GM21723 (cell line): Measurements from ENCODE around the gene RTL9.
"Not testable (repeated sequence)": the region's sequence is repeated elsewhere in the genome, so short reads cannot be mapped to it uniquely, and the experiment has no call there.

ENCODE experiments used
- ATAC-seq: cut with Tn5 transposase; IDR thresholded peaks from one replicate; pipeline ENCODE4 v1.9.1; 2021; ENCODE audit warnings: mild to moderate bottlenecking, moderate library complexity; ENCODE audit not compliant: unreplicated experiment

The RTL9 gene

GRCh38 chrX:110358548-110358947 is at the start of gene RTL9:
RTL9 (plus strand) TSS chrX:110358848; CDS start chrX:110450618, 91,770 bp downstream.
- ATAC-seq, result no peak

- no peak for ATAC-seq
Measured at GRCh38 chrX:110310000-110310790, 48.5 kb upstream of the RTL9 start.

DNA sequence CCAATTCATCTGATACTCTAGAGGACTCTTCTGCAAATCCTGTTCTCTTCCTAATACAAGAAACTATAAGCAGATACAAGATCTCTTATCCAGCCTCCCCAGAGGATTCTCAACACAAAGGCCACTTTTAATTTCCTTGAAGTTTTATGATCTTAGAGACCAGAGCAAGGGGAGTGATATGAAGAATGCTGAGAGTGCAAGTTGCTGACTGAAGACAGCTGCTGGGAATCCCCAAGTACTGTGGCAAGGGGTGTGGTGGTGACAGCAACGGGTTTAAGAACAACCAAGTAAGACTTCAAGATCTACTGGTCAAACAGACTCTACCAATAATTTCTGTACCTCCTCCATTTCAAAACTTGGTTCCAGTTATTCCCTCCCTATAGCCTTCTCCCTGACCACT is 47.8 kb upstream of the RTL9 start:
- ATAC-seq, result peak; percentile 85

DNA sequence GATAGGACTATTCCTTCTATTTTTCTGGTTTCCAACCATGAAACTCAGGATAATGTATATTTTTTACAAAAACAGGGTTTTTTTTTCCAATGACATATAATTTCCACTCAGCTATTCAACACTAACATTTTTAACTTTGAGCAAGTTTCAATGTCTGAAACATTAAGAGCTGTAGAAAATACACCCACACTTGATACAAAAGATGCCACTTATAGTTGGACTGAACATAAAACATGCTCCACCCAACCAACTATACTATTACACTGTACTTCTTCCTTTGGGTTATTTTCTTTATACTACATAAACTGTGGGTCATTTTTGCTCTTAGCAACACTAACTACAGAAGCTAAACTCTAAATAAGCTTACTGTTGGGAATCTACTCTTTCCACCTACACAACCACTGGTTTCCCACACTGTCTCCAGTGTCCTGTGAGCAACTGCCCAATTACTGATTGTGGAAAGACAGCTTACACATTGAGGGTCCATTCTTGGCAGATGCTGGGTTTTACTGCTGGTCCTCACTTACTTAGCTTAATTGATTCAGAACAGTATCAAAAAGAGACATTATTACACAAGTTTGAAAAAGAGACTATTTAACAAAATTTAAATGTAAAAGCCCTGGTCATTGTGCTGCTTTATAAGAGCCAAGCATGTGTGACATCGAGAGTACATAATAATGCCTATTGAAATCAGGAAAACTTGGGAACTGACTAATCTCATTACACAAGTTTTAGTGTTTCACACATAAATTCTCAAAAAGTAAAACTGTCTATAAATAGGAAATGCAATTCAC is 47.0 kb upstream of the RTL9 start:
- ATAC-seq, result no peak

GRCh38 chrX:110315551-110315950 is 43.1 kb upstream of the RTL9 start:
- ATAC-seq, result peak; percentile 30

GRCh38 chrX:110316351-110317060 is 42.1 kb upstream of the RTL9 start:
- no peak for ATAC-seq

GRCh38 chrX:110317061-110317819 is 41.4 kb upstream of the RTL9 start:
- peak; percentile 25 for ATAC-seq

DNA sequence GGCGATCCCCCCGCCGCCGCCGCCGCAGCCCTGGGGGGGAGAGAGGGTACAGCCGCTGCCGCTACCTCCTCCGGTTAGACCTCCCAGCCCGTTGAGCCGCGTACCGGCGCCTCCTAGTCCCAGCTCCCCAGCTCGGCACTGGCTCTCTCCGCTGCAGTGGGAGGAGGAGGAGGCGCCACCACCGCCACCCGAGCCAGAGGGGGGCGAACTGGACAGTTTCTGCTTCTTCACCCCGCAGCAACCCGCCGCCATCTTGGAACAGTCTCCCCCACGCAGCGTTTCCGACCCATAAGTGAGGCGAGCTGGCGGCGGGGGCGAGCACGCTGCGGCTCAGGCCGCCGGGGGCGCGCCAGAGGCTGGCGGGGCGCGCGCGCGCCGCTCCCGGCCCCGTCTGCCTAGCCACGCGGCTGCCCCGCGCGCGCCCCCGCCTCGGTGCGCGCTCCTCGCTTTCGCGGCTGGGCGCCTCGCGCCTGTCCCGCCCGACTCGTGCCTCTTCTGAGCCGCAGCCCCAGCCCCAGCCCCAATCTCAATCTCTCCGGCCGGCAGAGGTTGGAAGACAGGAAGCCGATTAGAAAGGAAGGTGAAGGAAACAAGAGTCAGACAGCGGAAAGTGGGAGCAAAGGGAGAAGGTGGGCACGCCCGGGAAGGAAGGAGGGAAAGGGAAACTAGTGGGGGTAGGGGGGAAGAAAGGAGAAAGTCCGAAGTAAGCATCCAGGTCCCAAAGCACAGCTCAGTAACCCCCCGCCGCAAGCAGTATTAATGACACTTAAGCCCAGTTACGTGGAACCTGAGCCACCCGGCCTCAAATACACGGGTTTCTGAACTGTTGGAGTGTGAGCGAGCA is 40.6 kb upstream of the RTL9 start, which contains the start of gene AMMECR1:
Gene AMMECR1, minus strand, starts transcription at position 266 of the 844 bp plus-strand sequence. Its CDS starts 14 bp downstream, at position 252.
- ATAC-seq, result peak; percentile 77

- ATAC-seq, result peak; percentile 21
Measured at GRCh38 chrX:110318664-110318968, 40.0 kb upstream of the RTL9 start.

- no peak for ATAC-seq
Measured at GRCh38 chrX:110320381-110320987, 38.2 kb upstream of the RTL9 start.

- no peak for ATAC-seq
Measured at GRCh38 chrX:110321081-110321480, 37.6 kb upstream of the RTL9 start.

DNA sequence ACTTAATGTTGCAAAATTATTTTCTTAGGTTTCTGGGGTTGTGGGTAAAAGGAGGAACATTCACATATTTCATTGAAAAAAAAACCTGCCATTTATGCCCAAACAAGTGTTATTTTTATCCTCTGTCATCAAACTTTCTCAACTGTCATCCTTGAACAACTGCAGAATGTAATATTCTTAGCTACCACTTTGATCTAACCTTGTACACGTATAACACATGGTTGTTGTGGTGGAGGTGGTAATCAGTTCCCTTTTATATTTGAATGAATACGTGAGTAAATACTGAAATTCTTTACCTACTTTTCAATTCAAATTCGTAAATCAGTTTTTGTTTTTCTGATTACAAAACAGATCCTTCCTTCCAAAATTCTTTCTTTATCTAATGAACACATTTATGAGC is 37.0 kb upstream of the RTL9 start:
- no peak for ATAC-seq

GRCh38 chrX:110322603-110323002 is 36.0 kb upstream of the RTL9 start:
- no peak for ATAC-seq

GRCh38 chrX:110326712-110327111 is 31.9 kb upstream of the RTL9 start:
- ATAC-seq, result no peak

GRCh38 chrX:110327336-110327735 is 31.3 kb upstream of the RTL9 start:
- no peak for ATAC-seq

DNA sequence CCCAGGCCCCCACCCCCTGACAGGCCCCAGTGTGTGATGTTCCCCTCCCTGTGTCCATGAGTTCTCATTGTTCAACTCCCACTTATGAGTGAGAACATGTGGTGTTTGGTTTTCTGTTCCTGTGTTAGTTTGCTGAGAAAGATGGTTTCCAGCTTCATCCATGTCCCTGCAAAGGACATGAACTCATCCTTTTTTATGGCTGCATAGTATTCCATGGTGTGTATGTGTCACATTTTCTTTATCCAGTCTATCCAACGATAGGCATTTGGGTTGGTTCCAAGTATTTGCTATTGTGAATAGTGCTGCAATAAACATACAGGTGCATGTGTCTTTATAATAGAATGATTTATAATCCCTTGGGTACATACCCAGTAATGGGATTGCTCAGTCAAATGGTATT is 30.0 kb upstream of the RTL9 start:
- ATAC-seq, result not testable (repeated sequence)

GRCh38 chrX:110331444-110332030 is 27.1 kb upstream of the RTL9 start:
- ATAC-seq, result no peak

- ATAC-seq, result not testable (repeated sequence)
Measured at GRCh38 chrX:110333458-110333857, 25.2 kb upstream of the RTL9 start.

- no peak for ATAC-seq
Measured at GRCh38 chrX:110338935-110339334, 19.7 kb upstream of the RTL9 start.
